Ishikawa (cell line): Measurements from ENCODE around the gene VTI1A.

Source experiments
- CEBPB ChIP-seq: IDR thresholded peaks from 2 replicates; pipeline ENCODE4 v1.6.1; 2012
- CREB1 ChIP-seq: IDR thresholded peaks from 2 replicates; pipeline ENCODE4 v1.6.1; 2012; ENCODE audit warnings: low read depth
- EGR1 ChIP-seq: IDR thresholded peaks from 2 replicates; pipeline ENCODE4 v1.6.1; 2012
- EP300 ChIP-seq: IDR thresholded peaks from 2 replicates; pipeline ENCODE4 v1.6.1; 2012; ENCODE audit warnings: borderline replicate concordance
- FOXM1 ChIP-seq: IDR thresholded peaks from 2 replicates; pipeline ENCODE4 v1.6.1; 2012; ENCODE audit warnings: low read depth, borderline replicate concordance
- MAX ChIP-seq: IDR thresholded peaks from 2 replicates; pipeline ENCODE4 v1.6.1; 2012
- NFIC ChIP-seq: IDR thresholded peaks from 2 replicates; pipeline ENCODE4 v1.6.1; 2012
- RAD21 ChIP-seq: IDR thresholded peaks from 2 replicates; pipeline ENCODE4 v1.6.1; 2012; ENCODE audit warnings: low read depth
- REST ChIP-seq: IDR thresholded peaks from 2 replicates; pipeline ENCODE4 v1.6.1; 2012; ENCODE audit warnings: low read depth, mild to moderate bottlenecking
- TAF1 ChIP-seq: IDR thresholded peaks from 2 replicates; pipeline ENCODE4 v1.6.1; 2012; ENCODE audit warnings: low read depth, mild to moderate bottlenecking
- TCF12 ChIP-seq: IDR thresholded peaks from 2 replicates; pipeline ENCODE4 v1.6.1; 2012; ENCODE audit warnings: low read depth
- TEAD4 ChIP-seq: IDR thresholded peaks from 2 replicates; pipeline ENCODE4 v1.6.1; 2012
- USF1 ChIP-seq: IDR thresholded peaks from 2 replicates; pipeline ENCODE4 v1.6.1; 2012
- YY1 ChIP-seq: IDR thresholded peaks from 2 replicates; pipeline ENCODE4 v1.6.1; 2012; ENCODE audit warnings: low read depth
- ZBTB7A ChIP-seq: IDR thresholded peaks from 2 replicates; pipeline ENCODE4 v1.6.1; 2012; ENCODE audit warnings: low read depth

The VTI1A gene

GRCh38 chr10:112816891-112817290 is 369.9 kb downstream of the VTI1A start:
- TF ChIP-seq REST (no peak), TEAD4 (no peak), USF1 (no peak), EGR1 (no peak), YY1 (no peak), NFIC (no peak), ZBTB7A (no peak), RAD21 (no peak), CREB1 (no peak), FOXM1 (no peak), EP300 (no peak), MAX (no peak), TCF12 (no peak), CEBPB (no peak), TAF1 (no peak)

- TF ChIP-seq FOXM1 (no peak), TEAD4 (no peak), CEBPB (no peak), EGR1 (no peak), EP300 (no peak), RAD21 (no peak), TAF1 (no peak), TCF12 (no peak), USF1 (no peak), CREB1 (no peak), NFIC (no peak), MAX (no peak), YY1 (no peak), ZBTB7A (no peak), REST (no peak)
These were observed 371.2 kb downstream of the VTI1A start for GRCh38 chr10:112817981-112818777.

- TF ChIP-seq NFIC (no peak), EGR1 (no peak), TAF1 (no peak), RAD21 (no peak), FOXM1 (no peak), TCF12 (no peak), YY1 (no peak), EP300 (no peak), REST (no peak), CREB1 (no peak), CEBPB (no peak), TEAD4 (no peak), MAX (no peak), ZBTB7A (no peak), USF1 (no peak)
These were observed 372.2 kb downstream of the VTI1A start for GRCh38 chr10:112819231-112819630.
